HCT116 (cell line): ENCODE results near the gene G2E3. TPM values are rescaled to one million over a fixed set of nuclear protein-coding genes. Genes with fewer than 3 reads are reported as not detected.

Experiments used
- ATAC-seq: fragments of 200-7000 bp; cut with Tn5 transposase; 2 replicates; pipeline ENCODE4 v1.9.1; 2020; ENCODE audit warnings: mild to moderate bottlenecking, moderate library complexity
- BruUV-seq: library from RNA; stranded (reverse); fragments of 400-500 nt; replicated peaks from 2 replicates; lab custom pipeline; 2021; lab: Mats Ljungman, UMichigan
- CTCF ChIA-PET: fragments of 300-600 bp; sonication (Branson Sonifier 250); formaldehyde crosslinking; loops from one replicate; lab custom pipeline; 2021; ENCODE audit warnings: antibody characterized with exemption; lab: Charles Lee
- POLR2A ChIA-PET: fragments of 300-600, 350-600 bp; sonication (Branson Sonifier 250); formaldehyde crosslinking; loops from one replicate; lab custom pipeline; 2021; ENCODE audit warnings: antibody characterized with exemption; lab: Charles Lee
- RAD21 ChIA-PET, 2 experiments: fragments of 300-600 bp; sonication (Branson Sonifier 250); formaldehyde crosslinking; loops; one replicate each; lab custom pipeline; 2023; ENCODE audit warnings: low total read pairs in 2 of 2; ENCODE audit not compliant: uncharacterized antibody in 2 of 2, unreplicated experiment in 2 of 2, low non-redundant PET in 1 of 2; lab: Charles Lee
- DNase-seq: peaks from one replicate; pipeline ENCODE4 v3.0.0-alpha.2; 2010; ENCODE audit warnings: low read depth, low spot score
- H2AFZ ChIP-seq: fragments of 200-600 bp; shearing (Covaris generic), sonication (generic); 2 replicates; pipeline ENCODE4 v1.6.1; 2017; ENCODE audit warnings: low read depth, mixed run types, mixed read lengths, antibody characterized with exemption, low read length; ENCODE audit not compliant: poor library complexity, severe bottlenecking
- H3K27ac ChIP-seq: 2 replicates; pipeline ENCODE4 v1.5.1; 2012; ENCODE audit warnings: low read depth, low read length
- H3K27me3 ChIP-seq: fragments of 200-600 bp; sonication (generic); 2 replicates; pipeline ENCODE4 v1.6.1; 2016; ENCODE audit warnings: mixed run types, low read length, mixed read lengths; ENCODE audit not compliant: insufficient read depth
- H3K36me3 ChIP-seq, 2 experiments: fragments of 200-500 bp in 1 of 2; fragments of 200-600 bp in 1 of 2; sonication (Bioruptor generic) in 1 of 2; sonication (generic) in 1 of 2; 2 replicates each; pipeline versions ENCODE4 v1.5.1 to v1.6.1; 2014 to 2016; ENCODE audit warnings: low read length in 2 of 2, inconsistent platforms in 1 of 2, mixed read lengths in 1 of 2, mixed run types in 1 of 2; ENCODE audit not compliant: insufficient read depth in 2 of 2, control insufficient read depth in 1 of 2
- H3K4me1 ChIP-seq, 2 experiments: fragments of 200-600 bp in 1 of 2; sonication (generic) in 1 of 2; 2 replicates each; pipeline versions ENCODE4 v1.5.1 to v1.6.1; 2012 to 2017; ENCODE audit warnings: low read length in 2 of 2, inconsistent platforms in 1 of 2, mild to moderate bottlenecking in 1 of 2, mixed read lengths in 1 of 2, mixed run types in 1 of 2, moderate library complexity in 1 of 2; ENCODE audit not compliant: insufficient read depth in 2 of 2, control insufficient read depth in 1 of 2
- H3K4me2 ChIP-seq: fragments of 200-600 bp; sonication (generic); 2 replicates; pipeline ENCODE4 v1.6.1; 2017; ENCODE audit warnings: mixed run types, low read length, mixed read lengths
- H3K4me3 ChIP-seq, 2 experiments: fragments of 200-600 bp in 1 of 2; sonication (generic) in 1 of 2; replicated peaks in 1 of 2; 2 replicates each; pipeline ENCODE4 v1.5.1; 2011 to 2016; ENCODE audit warnings: low read length in 2 of 2, control low read depth in 1 of 2, low read depth in 1 of 2, mild to moderate bottlenecking in 1 of 2, mixed read lengths in 1 of 2, mixed run types in 1 of 2
- H3K79me2 ChIP-seq: fragments of 200-600 bp; sonication (generic); 2 replicates; pipeline ENCODE4 v1.6.1; 2017; ENCODE audit warnings: mild to moderate bottlenecking, mixed run types, low read length, moderate library complexity, mixed read lengths; ENCODE audit not compliant: insufficient read depth
- H3K9ac ChIP-seq: fragments of 200-600 bp; sonication (generic); 2 replicates; pipeline ENCODE4 v1.6.1; 2016; ENCODE audit warnings: low read length, mixed read lengths
- H3K9me2 ChIP-seq: fragments of 200-600 bp; sonication (generic), shearing (Covaris generic); 2 replicates; pipeline ENCODE4 v1.6.1; 2017; ENCODE audit warnings: mixed run types, mild to moderate bottlenecking, moderate library complexity; ENCODE audit not compliant: insufficient read depth
- H3K9me3 ChIP-seq, 2 experiments: fragments of 200-500 bp in 1 of 2; fragments of 200-600 bp in 1 of 2; sonication (Bioruptor generic) in 1 of 2; sonication (generic) in 1 of 2; 2 replicates each; pipeline ENCODE4 v1.6.1; 2014 to 2017; ENCODE audit warnings: low read length in 2 of 2, mixed read lengths in 2 of 2, inconsistent platforms in 1 of 2, low read depth in 1 of 2, mild to moderate bottlenecking in 1 of 2, mixed run types in 1 of 2, moderate library complexity in 1 of 2; ENCODE audit not compliant: control insufficient read depth in 1 of 2, insufficient read depth in 1 of 2
- H4K20me1 ChIP-seq: fragments of 200-600 bp; sonication (generic), shearing (Covaris generic); 2 replicates; pipeline ENCODE4 v1.6.1; 2017; ENCODE audit warnings: mixed run types, mild to moderate bottlenecking, moderate library complexity; ENCODE audit not compliant: insufficient read depth
- CEBPB ChIP-seq: IDR thresholded peaks from 2 replicates; pipeline ENCODE4 v1.6.1; 2012; ENCODE audit warnings: low read depth
- EGR1 ChIP-seq: IDR thresholded peaks from 2 replicates; pipeline ENCODE4 v1.6.1; 2012; ENCODE audit warnings: low read depth
- EZH2 ChIP-seq: fragments of 200-600 bp; sonication (generic); IDR thresholded peaks from 2 replicates; pipeline ENCODE4 v1.6.1; 2017; ENCODE audit warnings: antibody characterized with exemption, mixed run types
- EZH2phosphoT487 ChIP-seq: fragments of 200-600 bp; IDR thresholded peaks from 2 replicates; pipeline ENCODE4 v1.6.1; 2018; ENCODE audit warnings: antibody characterized with exemption, borderline replicate concordance
- FOSL1 ChIP-seq: IDR thresholded peaks from 2 replicates; pipeline ENCODE4 v1.6.1; 2012; ENCODE audit warnings: low read depth
- JUND ChIP-seq: IDR thresholded peaks from 2 replicates; pipeline ENCODE4 v1.6.1; 2012
- POLR2A ChIP-seq: IDR thresholded peaks from 2 replicates; pipeline ENCODE4 v1.7.0; 2011; ENCODE audit warnings: borderline replicate concordance; ENCODE audit not compliant: insufficient read depth, insufficient read length; ENCODE audit errors: extremely low read depth
- POLR2AphosphoS5 ChIP-seq: IDR thresholded peaks from 2 replicates; pipeline ENCODE4 v1.6.1; 2011; ENCODE audit warnings: mild to moderate bottlenecking, low read depth, low read length, moderate library complexity
- RAD21 ChIP-seq: IDR thresholded peaks from 2 replicates; pipeline ENCODE4 v1.6.1; 2012; ENCODE audit warnings: low read depth, mild to moderate bottlenecking
- SIN3A ChIP-seq: IDR thresholded peaks from 2 replicates; pipeline ENCODE4 v1.6.1; 2012; ENCODE audit warnings: low read depth
- SP1 ChIP-seq: IDR thresholded peaks from 2 replicates; pipeline ENCODE4 v1.6.1; 2012; ENCODE audit warnings: low read depth
- SRF ChIP-seq: IDR thresholded peaks from 2 replicates; pipeline ENCODE4 v1.6.1; 2012; ENCODE audit warnings: low read depth
- TCF7L2 ChIP-seq: IDR thresholded peaks from 2 replicates; pipeline ENCODE4 v1.7.0; 2011; ENCODE audit warnings: borderline replicate concordance, inconsistent platforms; ENCODE audit not compliant: insufficient read depth, insufficient read length; ENCODE audit errors: extremely low read depth
- YY1 ChIP-seq: IDR thresholded peaks from 2 replicates; pipeline ENCODE4 v1.6.1; 2011; ENCODE audit warnings: low read length, low read depth, moderate library complexity, mild to moderate bottlenecking; ENCODE audit not compliant: insufficient replicate concordance; ENCODE audit errors: extremely low read depth
- ZBTB33 ChIP-seq: IDR thresholded peaks from 2 replicates; pipeline ENCODE4 v1.6.1; 2011; ENCODE audit warnings: mild to moderate bottlenecking, low read length, moderate library complexity; ENCODE audit not compliant: insufficient replicate concordance; ENCODE audit errors: extremely low read depth
- ZFX ChIP-seq: fragments of 450-650 bp; IDR thresholded peaks from 2 replicates; pipeline ENCODE4 v1.6.1; 2017
- ZNF274 ChIP-seq: fragments of 200-500 bp; sonication (Bioruptor generic); IDR thresholded peaks from 2 replicates; pipeline ENCODE4 v1.6.1; 2014; ENCODE audit warnings: mild to moderate bottlenecking, low read depth, low read length, inconsistent platforms
- intact Hi-C: fragments of 100-400 bp; cut with micrococcal nuclease; formaldehyde crosslinking; loops from 2 replicates; pipeline ENCODE4 v1.10.0; 2022
- total RNA-seq: library from RNA; stranded (reverse); gene quantifications from one replicate; pipeline ENCODE4 v1.2.1, GENCODE V29; 2021; ENCODE audit not compliant: unreplicated experiment
- TF ChIP-seq, protein P1 (sequence below), 3 experiments: fragments of 200-600 bp in 1 of 3; sonication (generic) in 1 of 3; IDR thresholded peaks in 2 of 3; conservative IDR thresholded peaks in 1 of 3; 2 replicates each; pipeline ENCODE4 v1.5.1; 2012 to 2017; ENCODE audit warnings: low read depth in 2 of 3, low read length in 2 of 3, antibody characterized with exemption in 1 of 3, borderline replicate concordance in 1 of 3, control low read depth in 1 of 3, mild to moderate bottlenecking in 1 of 3, mixed read lengths in 1 of 3, mixed run types in 1 of 3, moderate library complexity in 1 of 3; ENCODE audit not compliant: insufficient read depth in 1 of 3
- TF ChIP-seq, protein P2 (sequence below): IDR thresholded peaks from 2 replicates; pipeline ENCODE4 v1.6.1; 2012
- TF ChIP-seq, protein P3 (sequence below): IDR thresholded peaks from 2 replicates; pipeline ENCODE4 v1.6.1; 2012; ENCODE audit warnings: low read depth

G2E3 gene
- total RNA-seq, 1 experiment from 2014 or later: 47.0 TPM

GRCh38 chr14:30641207-30641606 is 82.2 kb downstream of the G2E3 start:
- ChIA-PET RAD21 (no interaction called here), CTCF (no interaction called here), POLR2A (no interaction called here)
- H3K4me1 ChIP-seq: no peaks in the 10 kb centered on the region
- no peak overlapping the region for H3K27ac ChIP-seq
- H2AFZ ChIP-seq: no peak overlapping the region
- intact Hi-C loops: no loop called here
- no peak for DNase-seq
- TF ChIP-seq POLR2A (no peak), FOSL1 (no peak), ZNF274 (no peak), ZFX (no peak), EGR1 (no peak), TCF7L2 (no peak), ZBTB33 (no peak), RAD21 (no peak), JUND (no peak), SRF (no peak), SIN3A (no peak), CEBPB (no peak), POLR2AphosphoS5 (no peak), EZH2 (no peak), EZH2phosphoT487 (no peak), SP1 (no peak), YY1 (no peak)
- TF ChIP-seq, protein P1, sequence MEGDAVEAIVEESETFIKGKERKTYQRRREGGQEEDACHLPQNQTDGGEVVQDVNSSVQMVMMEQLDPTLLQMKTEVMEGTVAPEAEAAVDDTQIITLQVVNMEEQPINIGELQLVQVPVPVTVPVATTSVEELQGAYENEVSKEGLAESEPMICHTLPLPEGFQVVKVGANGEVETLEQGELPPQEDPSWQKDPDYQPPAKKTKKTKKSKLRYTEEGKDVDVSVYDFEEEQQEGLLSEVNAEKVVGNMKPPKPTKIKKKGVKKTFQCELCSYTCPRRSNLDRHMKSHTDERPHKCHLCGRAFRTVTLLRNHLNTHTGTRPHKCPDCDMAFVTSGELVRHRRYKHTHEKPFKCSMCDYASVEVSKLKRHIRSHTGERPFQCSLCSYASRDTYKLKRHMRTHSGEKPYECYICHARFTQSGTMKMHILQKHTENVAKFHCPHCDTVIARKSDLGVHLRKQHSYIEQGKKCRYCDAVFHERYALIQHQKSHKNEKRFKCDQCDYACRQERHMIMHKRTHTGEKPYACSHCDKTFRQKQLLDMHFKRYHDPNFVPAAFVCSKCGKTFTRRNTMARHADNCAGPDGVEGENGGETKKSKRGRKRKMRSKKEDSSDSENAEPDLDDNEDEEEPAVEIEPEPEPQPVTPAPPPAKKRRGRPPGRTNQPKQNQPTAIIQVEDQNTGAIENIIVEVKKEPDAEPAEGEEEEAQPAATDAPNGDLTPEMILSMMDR (IDR thresholded peaks at IDR 0.05 in 2 of 3, conservative IDR thresholded peaks at IDR 0.05 in 1 of 3; ENCODE audit: borderline replicate concordance in 1 of 3, insufficient read depth in 1 of 3, low read depth in 2 of 3, low read length in 2 of 3): no peak
- TF ChIP-seq, protein P2, sequence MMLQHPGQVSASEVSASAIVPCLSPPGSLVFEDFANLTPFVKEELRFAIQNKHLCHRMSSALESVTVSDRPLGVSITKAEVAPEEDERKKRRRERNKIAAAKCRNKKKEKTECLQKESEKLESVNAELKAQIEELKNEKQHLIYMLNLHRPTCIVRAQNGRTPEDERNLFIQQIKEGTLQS: no peak
- TF ChIP-seq, protein P3, sequence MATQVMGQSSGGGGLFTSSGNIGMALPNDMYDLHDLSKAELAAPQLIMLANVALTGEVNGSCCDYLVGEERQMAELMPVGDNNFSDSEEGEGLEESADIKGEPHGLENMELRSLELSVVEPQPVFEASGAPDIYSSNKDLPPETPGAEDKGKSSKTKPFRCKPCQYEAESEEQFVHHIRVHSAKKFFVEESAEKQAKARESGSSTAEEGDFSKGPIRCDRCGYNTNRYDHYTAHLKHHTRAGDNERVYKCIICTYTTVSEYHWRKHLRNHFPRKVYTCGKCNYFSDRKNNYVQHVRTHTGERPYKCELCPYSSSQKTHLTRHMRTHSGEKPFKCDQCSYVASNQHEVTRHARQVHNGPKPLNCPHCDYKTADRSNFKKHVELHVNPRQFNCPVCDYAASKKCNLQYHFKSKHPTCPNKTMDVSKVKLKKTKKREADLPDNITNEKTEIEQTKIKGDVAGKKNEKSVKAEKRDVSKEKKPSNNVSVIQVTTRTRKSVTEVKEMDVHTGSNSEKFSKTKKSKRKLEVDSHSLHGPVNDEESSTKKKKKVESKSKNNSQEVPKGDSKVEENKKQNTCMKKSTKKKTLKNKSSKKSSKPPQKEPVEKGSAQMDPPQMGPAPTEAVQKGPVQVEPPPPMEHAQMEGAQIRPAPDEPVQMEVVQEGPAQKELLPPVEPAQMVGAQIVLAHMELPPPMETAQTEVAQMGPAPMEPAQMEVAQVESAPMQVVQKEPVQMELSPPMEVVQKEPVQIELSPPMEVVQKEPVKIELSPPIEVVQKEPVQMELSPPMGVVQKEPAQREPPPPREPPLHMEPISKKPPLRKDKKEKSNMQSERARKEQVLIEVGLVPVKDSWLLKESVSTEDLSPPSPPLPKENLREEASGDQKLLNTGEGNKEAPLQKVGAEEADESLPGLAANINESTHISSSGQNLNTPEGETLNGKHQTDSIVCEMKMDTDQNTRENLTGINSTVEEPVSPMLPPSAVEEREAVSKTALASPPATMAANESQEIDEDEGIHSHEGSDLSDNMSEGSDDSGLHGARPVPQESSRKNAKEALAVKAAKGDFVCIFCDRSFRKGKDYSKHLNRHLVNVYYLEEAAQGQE: no peak
- no peaks in the 10 kb centered on the region for H3K9me2 ChIP-seq
- H3K9ac ChIP-seq: no peak overlapping the region
- no peak for ATAC-seq
- 0 out of 2 replicates have a peak, but pooled peaks cover 14% of the 10 kb centered on the region for H3K79me2 ChIP-seq
- no peaks in the 10 kb centered on the region for H4K20me1 ChIP-seq
- H3K4me3 ChIP-seq: no peak overlapping the region
- BruUV-seq: no TSS peak
- H3K9me3 ChIP-seq: no peaks in the 10 kb centered on the region; a peak in 1 of 4 replicates
- H3K27me3 ChIP-seq: no peaks in the 10 kb centered on the region
- no peak overlapping the region for H3K4me2 ChIP-seq
- H3K36me3 ChIP-seq: peaks cover 20 to 24% of the 10 kb centered on the region in 2 experiments; a peak in 3 of 4 replicates
